DMS79 (cell line): ENCODE data around the gene ZNF10.
A peak's percentile ranks its signal among the peaks of the same experiment; 100 is the strongest.

Experiments used
- DNase-seq: peaks from one replicate; lab custom pipeline; 2025; lab: John Stamatoyannopoulos, UW

Gene ZNF10

DNA sequence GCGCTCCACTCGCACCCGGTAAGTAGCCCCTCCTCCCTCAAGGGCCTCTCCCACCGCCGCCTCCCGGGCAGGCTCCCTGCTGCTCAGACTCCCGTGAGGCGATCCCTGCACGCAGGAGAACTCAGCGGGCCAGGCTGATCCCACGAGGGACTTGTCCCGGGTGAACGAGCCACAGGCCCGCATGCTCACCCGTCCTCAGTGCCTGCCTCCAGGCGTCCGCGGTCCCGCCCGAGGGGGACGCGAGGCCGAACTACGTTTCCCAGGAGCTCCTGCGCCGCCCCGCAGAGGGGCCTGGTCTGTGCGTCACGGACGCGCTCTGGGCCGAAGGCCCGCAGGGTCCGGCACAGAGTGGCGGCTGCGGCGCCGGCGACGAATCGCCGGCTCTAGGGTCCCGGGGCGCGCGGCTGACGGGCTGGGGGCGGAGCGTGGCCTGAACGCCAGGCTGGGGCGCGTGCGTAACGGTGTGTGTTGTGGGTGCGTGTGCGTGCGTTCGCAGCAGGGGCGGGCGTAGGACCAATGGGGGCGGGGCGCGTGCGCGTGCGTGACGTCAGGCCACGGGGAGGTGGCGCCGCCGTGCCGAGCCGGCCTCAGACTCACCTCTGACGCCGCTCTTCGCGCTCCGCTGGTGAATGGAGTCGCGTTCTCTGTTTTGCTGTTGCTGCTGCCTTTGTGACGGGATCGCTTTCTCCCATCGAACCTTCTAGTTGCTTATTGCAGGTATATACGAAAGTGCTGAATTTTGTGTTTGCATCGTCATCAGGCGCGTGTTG is at the start of gene ZNF10, which contains the start of gene ZNF891:
TSS of gene ZNF10 (plus strand) at position 590 of the 770 bp plus-strand sequence. CDS start 13,866 bp downstream, outside the sequence.
TSS of gene ZNF891 (minus strand) at position 237 of the 770 bp plus-strand sequence. CDS start 8,356 bp downstream, outside the sequence.
- DNase-seq: peak; percentile 90

DNA sequence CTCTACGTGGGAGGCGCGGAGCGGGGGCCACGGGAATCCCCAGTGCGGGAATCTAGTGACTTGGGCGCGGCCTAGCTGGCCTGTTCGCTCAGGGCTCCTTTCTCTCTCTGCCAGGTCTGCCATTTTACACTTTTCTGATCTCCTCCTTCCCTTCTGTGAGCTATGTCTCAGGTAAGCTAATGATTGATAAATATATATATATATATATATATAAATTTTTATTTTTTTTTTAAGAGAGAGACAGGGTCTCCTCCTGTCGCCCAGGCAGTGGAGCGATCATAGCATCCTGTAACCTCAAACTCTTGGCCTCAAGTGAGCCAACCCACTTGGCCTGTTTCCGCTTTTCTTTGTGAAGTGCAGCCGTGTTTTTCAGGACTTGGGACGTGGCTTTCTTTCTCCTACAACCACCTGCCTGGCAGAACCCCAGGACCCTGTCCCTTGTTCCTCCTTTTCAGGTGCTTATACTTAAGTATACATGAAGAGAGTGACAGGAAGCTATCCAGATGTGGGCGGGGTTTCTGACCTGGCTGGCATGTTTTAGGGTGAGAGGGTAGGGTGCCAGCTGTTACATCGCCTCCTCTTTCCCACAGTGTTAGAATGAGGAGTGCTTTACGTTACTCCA is 49.2 kb upstream of the ZNF10 start:
- no peak for DNase-seq

DNA sequence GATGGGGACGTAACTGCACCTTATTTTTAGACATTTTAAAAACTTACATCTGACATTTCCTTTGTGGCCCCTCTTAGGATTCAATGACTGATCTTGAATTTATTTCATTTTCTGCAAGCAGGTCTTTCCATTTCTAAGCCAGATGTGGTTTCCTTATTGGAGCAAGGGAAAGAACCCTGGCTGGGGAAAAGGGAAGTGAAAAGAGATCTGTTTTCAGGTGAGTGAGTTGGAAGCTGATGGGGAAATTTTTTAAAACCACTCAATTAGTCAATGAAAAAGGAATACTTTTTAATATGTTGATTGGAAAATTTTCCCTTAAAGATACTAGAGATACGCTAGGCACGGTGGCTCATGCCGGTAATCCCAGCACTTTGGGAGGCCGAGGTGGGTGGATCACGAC is 47.1 kb upstream of the ZNF10 start:
- no peak for DNase-seq

DNA sequence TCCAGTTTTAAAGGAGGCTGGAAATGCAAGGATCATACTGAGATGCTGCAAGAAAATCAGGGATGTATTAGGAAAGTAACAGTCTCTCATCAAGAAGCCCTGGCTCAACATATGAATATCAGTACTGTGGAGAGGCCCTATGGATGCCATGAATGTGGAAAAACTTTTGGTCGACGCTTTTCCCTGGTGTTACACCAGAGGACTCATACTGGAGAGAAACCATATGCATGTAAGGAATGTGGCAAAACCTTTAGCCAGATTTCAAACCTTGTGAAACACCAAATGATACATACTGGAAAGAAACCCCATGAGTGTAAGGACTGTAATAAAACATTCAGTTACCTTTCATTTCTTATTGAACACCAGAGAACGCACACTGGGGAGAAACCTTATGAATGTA is 24.8 kb upstream of the ZNF10 start:
- DNase-seq: no peak

DNA sequence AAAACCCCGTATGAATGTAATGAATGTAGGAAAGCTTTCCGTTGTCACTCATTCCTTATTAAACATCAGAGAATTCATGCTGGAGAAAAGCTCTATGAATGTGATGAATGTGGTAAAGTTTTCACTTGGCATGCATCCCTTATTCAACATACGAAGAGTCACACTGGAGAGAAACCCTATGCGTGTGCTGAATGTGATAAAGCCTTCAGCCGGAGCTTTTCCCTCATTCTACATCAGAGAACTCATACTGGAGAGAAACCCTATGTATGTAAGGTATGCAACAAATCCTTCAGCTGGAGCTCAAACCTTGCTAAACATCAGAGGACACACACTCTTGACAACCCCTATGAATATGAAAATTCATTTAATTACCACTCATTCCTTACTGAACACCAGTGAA is 24.2 kb upstream of the ZNF10 start:
- DNase-seq: no peak

DNA sequence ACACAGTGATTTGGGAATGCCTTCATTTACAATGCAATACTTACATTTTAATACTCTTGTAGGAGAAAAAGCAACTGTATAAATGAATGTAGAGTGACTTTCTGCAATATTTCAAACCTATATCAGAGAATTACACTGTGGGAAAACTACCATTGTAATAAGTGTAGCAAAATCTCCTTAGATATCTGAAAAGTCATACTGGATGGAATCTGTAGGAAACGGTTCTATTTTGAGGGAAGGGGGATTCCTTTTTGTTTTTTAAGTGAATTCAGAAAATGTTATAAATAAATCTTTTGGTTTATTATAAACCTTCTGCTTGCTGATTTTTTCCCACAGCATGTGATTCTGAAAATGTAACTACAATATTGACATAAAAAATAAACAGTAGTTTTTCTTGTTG is 23.3 kb upstream of the ZNF10 start:
- DNase-seq: no peak

DNA sequence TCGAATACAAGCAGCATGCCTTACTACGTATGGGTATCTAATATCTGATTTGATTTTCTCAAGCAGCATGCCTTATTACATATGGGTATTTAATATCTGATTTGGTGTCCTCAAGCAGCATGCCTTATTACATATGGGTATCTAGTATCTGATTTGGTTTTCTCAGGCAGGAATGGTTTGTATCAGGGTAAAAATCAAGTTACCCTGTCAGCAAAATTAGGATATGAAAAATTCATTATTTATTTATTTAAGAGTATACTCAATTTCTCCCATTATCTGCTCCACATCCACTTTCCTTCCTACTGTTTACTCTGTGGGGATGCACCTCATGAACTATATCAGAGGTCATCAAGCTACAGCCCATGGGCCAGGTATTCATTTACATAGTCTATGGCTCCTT is 22.3 kb upstream of the ZNF10 start:
- no peak for DNase-seq

DNA sequence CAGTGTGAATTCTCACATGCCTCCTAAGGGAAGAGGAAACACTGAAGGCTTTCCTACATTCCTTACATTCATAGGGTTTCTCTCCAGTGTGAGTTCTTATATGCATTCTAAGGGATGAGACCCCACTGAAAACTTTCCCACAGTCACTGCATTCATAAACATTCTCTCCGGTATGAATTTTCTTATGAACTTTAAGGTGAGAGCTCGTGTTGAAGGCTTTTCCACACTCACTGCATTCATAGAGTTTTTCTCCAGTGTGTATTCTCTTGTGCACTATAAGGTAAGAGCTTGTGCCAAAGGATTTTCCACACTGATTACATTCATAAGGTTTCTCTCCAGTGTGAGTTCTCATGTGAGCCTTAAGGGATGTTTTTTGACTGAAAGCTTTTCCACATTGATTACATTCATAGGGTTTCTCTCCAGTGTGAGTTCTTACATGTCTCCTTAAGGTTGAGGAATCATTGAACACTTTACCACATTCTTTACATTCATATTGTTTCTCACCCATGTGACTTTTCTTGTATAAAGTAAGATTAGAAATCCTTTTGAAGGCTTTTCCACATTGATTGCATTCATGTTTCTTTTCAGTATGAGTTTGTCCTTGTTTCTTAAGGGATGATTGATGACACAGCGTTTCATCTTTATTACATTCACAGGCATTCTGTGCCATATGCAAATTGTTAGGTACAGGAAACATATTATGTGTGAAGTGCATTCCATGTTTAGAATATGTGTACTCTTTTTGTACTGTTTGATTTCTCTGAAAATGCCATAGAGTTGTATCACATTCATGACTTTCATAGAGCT is 9.8 kb upstream of the ZNF10 start:
- DNase-seq: no peak

DNA sequence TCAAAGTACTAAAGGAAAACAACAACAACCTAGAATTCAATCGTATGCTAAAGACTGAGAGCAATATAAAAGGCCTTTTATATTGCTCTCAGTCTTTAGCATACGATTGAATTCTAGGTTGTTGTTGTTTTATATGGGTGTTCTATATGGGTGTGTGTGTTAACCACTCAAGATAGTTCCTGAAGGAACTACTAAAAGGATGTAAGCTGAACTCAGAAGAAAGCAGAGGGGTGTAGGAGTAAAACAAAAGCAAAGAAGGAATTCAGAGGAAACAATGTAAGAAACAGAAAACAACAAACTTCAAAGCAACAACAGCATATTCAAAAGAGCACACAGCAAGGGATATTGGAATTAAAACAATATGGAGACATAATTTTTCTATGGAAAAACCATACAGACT is 5.8 kb upstream of the ZNF10 start:
- DNase-seq: no peak

DNA sequence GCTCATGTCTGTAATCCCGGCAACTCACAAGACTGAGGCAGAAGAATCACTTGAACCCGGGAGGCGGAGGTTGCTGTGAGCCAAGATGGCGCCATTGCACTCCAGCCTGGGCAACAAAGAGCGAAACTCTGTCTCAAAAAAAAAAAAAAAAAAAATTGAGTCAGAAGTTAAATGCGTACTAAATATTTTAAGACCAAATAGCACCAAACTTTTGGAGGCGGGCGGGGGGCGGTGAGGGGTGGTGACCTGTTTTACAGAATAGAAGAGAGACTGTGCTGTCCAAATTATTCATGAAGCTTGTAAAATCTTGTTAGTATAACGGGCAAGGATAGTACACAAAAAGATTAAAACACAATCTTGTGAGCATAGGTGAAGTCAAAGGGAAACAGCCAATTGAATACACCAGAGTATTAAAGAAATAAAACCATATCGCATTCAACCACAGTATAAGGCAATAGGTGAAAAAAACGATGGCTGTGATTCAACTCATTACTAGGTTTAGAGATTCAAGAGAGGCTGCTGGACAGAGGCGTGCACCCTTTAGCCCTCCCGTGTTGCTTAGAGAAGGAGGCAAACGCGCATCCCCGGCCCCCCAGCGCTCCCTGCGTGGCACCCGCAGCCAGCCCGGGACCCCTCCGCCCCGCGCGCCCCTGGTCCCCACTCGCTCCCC is 924 bp upstream of the ZNF10 start:
- no peak for DNase-seq

DNA sequence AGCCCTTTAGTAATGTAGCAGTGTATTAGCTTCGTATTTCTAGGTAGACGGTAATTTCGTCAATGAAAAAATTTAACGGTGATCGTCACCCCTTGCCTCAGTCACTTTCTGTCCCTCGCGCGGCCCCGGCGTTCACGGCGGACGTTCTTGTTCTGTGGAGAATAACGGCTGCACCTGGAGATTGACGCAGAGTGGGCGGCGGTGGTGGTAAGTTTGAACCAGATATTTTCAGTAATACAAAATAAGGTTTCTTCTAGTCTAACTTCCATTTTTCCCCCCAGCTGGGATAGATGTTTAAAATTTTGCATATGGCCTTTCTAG is 341 bp downstream of the ZNF10 start:
- no peak for DNase-seq

DNA sequence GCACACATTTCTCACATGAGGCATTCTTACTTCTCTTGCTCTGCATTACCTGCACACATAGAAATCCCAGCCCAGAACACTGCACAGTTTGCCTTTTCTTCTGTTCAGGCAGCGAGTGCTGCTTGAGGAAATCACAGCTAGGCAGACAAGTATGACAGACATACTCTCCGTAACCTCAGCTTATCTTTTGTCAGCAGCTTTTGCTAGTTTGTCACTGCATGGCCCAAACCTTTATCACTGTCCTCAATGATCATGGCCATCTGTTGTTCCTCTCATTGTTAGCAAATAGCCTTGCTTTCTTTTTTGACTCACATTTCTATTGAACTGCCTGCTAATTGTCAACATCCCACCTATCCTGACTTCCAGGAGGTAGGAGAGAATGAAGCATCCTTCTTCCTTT is 5.3 kb downstream of the ZNF10 start:
- no peak for DNase-seq

DNA sequence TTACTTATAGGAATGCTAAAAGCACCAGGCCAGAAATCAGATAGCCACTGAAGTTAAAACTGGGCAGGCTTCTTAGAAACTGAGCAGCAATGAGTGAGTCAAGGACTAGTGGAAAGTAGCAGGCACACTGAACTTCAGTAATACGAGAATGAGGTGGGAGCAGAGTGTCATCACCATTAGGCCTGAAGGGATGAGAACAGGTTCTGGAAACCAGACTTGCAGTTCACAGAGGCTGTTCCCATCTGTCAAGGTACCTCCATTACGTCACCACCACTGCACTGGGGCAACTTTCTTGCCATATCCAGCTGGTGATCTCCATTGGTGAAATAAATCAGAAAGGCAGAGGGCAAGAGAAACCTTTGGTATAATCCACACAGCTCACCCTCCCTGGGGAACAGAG is 15.6 kb downstream of the ZNF10 start:
- no peak for DNase-seq

DNA sequence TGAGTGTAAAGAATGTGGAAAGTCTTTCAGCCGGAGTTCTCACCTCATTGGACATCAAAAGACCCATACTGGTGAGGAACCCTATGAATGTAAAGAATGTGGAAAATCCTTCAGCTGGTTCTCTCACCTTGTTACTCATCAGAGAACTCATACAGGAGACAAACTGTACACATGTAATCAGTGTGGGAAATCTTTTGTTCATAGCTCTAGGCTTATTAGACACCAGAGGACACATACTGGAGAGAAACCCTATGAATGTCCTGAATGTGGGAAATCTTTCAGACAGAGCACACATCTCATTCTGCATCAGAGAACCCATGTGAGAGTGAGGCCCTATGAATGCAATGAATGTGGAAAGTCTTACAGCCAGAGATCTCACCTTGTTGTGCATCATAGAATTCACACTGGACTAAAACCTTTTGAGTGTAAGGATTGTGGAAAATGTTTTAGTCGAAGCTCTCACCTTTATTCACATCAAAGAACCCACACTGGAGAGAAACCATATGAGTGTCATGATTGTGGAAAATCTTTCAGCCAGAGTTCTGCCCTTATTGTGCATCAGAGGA is 25.8 kb downstream of the ZNF10 start:
- DNase-seq: no peak

DNA sequence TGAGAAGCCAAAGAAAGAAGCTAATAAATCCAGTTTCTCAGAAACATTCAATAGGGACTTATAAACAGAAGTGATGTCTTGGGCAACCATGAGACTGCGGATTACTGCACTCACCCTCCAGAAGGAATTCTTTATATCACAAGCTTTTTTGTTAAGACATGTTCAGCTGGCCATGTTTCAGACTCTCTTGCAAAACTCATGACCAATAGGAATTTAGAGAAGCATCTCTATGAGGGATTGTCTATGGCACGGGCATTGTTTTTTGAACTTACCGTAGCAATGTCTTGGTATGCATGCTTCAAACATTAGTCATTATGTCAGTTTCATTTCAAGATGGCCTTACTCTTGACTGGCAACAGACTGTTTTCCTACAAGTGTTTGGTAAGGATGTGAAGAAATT is 35.3 kb downstream of the ZNF10 start:
- DNase-seq: no peak

DNA sequence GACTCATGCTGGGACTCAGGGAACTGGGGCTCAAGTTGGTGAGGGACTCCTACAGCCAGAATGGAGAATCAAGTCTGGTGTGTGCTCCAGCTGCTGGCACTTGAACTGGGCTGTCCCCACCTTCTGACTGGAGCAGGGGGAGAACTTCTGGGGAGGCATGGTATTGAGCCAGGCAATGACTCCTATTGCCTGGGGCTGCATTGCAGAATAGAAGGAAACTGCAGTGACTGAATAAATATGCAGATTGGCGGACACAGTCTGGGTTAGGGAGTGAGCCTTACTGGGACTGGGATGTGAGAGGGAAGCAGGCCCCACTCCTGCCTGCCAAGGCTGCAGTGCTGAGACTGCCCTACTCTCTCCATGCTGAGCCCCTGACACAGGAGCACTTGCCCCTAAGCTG is 42.1 kb downstream of the ZNF10 start:
- no peak for DNase-seq

DNA sequence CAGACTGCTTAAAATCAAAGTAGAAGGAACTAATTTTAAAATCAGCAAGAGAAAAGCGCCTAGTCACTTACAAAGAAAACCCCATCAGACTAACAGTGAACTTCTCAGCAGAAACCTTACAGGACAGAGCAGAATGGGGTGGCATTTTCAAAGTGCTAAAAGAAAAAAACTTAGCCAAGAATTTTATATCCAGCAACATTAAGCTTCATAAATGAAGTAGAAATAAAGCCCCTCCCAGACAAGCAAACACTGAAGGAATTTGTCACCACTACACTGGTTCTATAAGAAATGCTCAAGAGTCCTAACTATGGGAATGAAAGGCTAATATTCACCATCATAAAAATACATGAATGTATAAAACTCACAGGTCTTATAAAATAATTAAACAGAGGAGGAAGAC is 44.5 kb downstream of the ZNF10 start:
- no peak for DNase-seq

DNA sequence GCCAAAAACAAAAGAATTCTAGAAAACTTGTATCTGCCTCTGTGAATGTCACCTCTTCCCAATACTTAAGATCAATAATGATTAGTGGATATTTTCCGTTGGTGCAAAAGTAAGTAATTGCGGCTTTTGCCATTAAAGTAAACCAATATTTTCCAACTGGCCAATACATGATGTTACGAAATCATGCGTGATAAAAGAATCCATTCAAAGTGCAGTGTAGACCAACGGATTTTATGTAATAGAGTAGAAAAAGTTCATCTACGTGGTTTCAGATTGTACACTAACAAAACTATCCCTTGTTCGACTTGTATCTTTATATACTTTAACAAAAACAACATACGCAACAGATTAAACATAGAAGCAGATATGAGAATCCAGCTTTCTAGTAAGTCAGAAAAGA is 50.2 kb downstream of the ZNF10 start:
- DNase-seq: no peak

DNA sequence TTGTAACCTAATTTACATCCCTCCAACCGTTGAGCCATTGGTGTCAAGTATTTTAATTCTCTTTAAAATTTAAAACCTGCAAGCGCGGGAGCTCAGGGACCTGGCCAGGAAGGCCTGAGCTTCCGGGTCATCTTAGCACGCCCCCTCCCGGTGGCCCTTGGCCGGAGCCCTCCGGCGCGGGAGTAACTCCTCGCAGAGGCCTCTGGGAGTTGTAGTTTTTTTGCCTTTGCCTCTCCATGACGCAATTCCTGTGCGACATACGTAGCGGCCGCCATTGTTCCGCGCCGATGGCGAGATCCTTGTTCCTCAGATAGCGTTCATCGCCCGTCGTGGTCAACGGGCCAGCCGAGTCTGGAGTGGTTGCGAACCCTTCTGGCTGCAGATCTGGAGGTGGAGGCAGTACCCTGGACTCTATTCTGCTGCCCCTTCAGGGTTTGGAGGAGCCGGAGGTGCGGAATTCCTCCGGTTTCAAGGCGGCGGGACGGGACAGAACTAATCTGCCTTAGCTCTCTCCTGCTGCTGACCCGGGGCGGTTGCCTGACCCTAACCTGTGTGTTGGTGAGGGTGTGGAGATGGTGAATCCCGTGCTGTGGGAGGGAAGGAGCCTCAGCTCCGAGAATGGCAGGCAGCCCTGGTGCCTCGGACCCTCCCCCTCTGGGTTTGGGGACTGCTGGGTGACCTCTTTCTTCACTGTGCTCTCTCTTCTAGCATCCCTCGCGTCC is 51.0 kb downstream of the ZNF10 start, which contains the start of gene ZNF268:
TSS of gene ZNF268 (plus strand) at position 258 of the 722 bp plus-strand sequence. CDS start 503 bp downstream, outside the sequence.
- DNase-seq: peak; percentile 75

DNA sequence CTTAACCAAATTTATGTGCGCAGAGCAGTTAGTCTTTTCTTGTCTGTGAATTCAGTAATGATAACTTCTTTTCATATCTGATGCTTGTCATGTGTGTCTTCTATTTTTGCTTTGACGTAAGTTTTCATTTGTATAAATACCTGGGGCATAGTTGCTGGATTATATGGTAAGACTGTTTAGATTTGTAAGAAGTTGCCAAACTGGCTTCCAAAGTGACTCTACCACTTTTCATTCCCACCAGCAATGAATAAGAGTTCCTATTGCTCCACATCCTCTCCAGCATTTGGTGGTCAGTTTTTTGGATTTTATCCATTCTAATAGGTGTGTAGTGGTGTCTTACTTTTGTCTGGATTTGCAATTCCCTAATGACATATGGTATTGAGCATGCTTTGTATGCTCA is 59.7 kb downstream of the ZNF10 start:
- no peak for DNase-seq

DNA sequence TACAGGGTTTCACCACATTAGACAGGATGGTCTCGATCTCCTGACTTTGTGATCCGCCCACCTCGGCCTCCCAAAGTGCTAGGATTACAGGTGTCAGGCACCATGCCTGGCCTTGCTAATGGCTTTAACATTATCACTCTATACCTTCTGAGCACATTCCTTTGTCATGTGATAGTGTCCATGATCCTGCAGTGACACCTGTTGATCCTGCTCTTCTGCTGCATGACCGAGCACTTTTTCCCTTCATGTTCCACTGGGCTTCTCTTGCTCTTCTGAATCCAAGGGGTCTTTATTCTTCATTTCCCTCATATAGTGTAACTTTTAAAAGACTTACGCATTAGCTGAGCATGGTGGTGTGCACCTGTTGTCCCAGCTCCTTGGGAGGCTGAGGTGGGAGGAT is 62.4 kb downstream of the ZNF10 start:
- DNase-seq: no peak
